Neural cell (in vitro differentiated cells): ENCODE data around the gene TPRX1.

ENCODE experiments used
- CTCF ChIP-seq: fragments of 450-650 bp; IDR thresholded peaks from 2 replicates; pipeline ENCODE4 v1.5.1; 2014; ENCODE audit warnings: antibody characterized with exemption, mild to moderate bottlenecking, moderate library complexity; ENCODE audit not compliant: poor library complexity, severe bottlenecking
- EP300 ChIP-seq: fragments of 450-650 bp; conservative IDR thresholded peaks from 2 replicates; pipeline ENCODE4 v1.6.1; 2014; ENCODE audit warnings: antibody characterized with exemption, mild to moderate bottlenecking, moderate library complexity; ENCODE audit not compliant: poor library complexity, severe bottlenecking
- EZH2 ChIP-seq: fragments of 200-600, 300-800 bp; shearing (Covaris generic), sonication (generic); IDR thresholded peaks from 2 replicates; pipeline ENCODE4 v1.6.1; 2014; ENCODE audit warnings: antibody characterized with exemption, low read length, borderline replicate concordance, mild to moderate bottlenecking; ENCODE audit not compliant: insufficient read depth, poor library complexity, severe bottlenecking
- POLR2AphosphoS5 ChIP-seq: IDR thresholded peaks from 2 replicates; pipeline ENCODE4 v1.6.1; 2012
- REST ChIP-seq: IDR thresholded peaks from 2 replicates; pipeline ENCODE4 v1.6.1; 2012; ENCODE audit warnings: borderline replicate concordance
- SMC3 ChIP-seq: fragments of 450-650 bp; conservative IDR thresholded peaks from 2 replicates; pipeline ENCODE4 v1.6.1; 2014; ENCODE audit warnings: antibody characterized with exemption, mild to moderate bottlenecking, moderate library complexity; ENCODE audit not compliant: poor library complexity
- TAF1 ChIP-seq: IDR thresholded peaks from 2 replicates; pipeline ENCODE4 v1.6.1; 2012; ENCODE audit warnings: low read depth

GRCh38 chr19:47821460-47822020 is 17.2 kb upstream of the TPRX1 start, which contains the start of gene CRX:
- TF ChIP-seq CTCF (no peak), TAF1 (no peak), EP300 (no peak), REST (no peak), EZH2 (no peak), SMC3 (no peak), POLR2AphosphoS5 (no peak)
